ENCODE data around the gene PTOV1. TPM values are rescaled to one million over a fixed set of nuclear protein-coding genes. Genes with fewer than 3 reads are reported as not detected.

PTOV1 gene
- total and polyA plus RNA-seq, 4 donors, result 38.0 to 52.3 (median 41.3) TPM

DNA sequence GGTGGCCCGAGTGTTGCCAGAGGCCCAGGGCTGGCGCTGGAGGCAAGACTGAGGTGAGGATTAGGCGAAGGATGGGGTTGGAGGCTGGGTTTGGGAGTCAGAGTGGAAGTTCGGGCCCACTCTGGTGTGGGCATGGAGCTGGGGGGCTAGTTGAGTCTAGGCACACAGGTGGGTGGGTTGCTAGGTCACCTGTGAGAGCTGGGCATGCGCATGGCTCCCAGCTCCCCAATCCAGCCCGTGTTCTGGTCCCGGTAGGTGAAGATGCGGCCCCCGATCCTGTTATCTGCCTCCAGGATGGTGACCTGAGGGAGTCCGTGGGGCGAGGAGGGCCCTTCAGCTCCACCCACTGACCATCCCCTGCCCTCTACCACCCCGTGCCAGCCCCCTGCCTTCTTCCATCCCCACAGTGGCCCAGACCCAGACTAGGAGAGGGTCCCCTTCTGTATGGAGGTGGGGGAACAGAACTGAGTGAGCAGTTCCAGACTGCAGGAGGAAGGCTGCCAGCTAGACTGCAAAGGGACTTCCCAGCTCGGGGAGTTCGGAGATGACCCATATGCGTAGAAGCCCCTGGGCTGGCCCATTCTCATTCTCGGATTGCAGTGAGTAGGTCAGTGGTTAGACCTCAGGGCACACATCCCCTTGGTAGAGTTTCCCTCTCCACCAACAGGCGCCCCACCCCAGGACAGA is 44.1 kb downstream of the PTOV1 start (continued):
- no peak for TF ChIP-seq TAF1 (conservative IDR thresholded peaks at IDR 0.05)
- TF ChIP-seq, protein P1, sequence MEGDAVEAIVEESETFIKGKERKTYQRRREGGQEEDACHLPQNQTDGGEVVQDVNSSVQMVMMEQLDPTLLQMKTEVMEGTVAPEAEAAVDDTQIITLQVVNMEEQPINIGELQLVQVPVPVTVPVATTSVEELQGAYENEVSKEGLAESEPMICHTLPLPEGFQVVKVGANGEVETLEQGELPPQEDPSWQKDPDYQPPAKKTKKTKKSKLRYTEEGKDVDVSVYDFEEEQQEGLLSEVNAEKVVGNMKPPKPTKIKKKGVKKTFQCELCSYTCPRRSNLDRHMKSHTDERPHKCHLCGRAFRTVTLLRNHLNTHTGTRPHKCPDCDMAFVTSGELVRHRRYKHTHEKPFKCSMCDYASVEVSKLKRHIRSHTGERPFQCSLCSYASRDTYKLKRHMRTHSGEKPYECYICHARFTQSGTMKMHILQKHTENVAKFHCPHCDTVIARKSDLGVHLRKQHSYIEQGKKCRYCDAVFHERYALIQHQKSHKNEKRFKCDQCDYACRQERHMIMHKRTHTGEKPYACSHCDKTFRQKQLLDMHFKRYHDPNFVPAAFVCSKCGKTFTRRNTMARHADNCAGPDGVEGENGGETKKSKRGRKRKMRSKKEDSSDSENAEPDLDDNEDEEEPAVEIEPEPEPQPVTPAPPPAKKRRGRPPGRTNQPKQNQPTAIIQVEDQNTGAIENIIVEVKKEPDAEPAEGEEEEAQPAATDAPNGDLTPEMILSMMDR (IDR thresholded peaks at IDR 0.05; ENCODE audit: low read depth, low read length, missing input control), result no peak
- TF ChIP-seq, protein P2, sequence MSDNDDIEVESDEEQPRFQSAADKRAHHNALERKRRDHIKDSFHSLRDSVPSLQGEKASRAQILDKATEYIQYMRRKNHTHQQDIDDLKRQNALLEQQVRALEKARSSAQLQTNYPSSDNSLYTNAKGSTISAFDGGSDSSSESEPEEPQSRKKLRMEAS (IDR thresholded peaks at IDR 0.05), result no peak
- TF ChIP-seq GABPA (IDR thresholded peaks at IDR 0.05 in 1 of 2, conservative IDR thresholded peaks at IDR 0.05 in 1 of 2), result no peak
- TF ChIP-seq HNF4G (IDR thresholded peaks at IDR 0.05), result no peak

DNA sequence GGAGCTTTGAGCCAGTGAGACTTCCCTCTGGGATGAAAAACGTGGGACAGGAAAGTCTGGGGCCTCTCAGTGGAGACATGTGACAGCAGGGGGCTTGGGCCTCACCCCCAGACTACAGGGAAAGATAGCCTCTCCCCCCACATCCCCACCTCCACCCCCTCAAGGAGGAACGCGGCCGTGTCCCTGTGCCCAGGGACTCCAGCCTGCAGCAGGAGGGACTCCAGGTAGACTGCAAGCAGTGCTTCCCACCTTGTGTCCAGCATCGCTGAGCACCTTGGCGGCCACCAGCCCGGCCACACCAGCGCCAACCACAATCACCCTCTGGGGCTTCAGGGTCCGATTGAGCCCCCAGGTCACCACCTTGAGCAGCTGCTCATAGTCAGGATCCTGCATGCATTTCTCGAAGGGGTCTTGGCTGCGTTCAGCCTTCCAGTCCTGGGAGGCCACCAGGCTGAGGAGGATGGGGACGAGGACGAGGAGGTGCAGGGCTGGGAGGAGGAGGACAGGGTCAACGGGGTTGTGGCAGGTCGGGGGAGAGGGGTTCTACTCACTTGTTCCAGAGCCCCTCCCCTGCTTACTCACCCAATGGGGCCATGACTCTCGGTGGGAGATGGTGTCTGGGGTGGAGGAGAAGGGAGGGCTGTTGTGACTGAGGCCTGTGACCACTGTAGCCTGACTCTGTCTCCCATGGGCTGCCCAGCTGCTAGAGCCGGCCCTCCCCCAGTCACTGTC is 44.8 kb downstream of the PTOV1 start:
- TF ChIP-seq RXRA (IDR thresholded peaks at IDR 0.05) (no peak), JUND (IDR thresholded peaks at IDR 0.05) (no peak), HNF4G (IDR thresholded peaks at IDR 0.05) (no peak), TAF1 (conservative IDR thresholded peaks at IDR 0.05) (no peak), FOXA1 (IDR thresholded peaks at IDR 0.05) (no peak), GABPA (IDR thresholded peaks at IDR 0.05 in 1 of 2, conservative IDR thresholded peaks at IDR 0.05 in 1 of 2) (no peak)
- TF ChIP-seq, protein P2 (IDR thresholded peaks at IDR 0.05), result no peak
- TF ChIP-seq, protein P3, sequence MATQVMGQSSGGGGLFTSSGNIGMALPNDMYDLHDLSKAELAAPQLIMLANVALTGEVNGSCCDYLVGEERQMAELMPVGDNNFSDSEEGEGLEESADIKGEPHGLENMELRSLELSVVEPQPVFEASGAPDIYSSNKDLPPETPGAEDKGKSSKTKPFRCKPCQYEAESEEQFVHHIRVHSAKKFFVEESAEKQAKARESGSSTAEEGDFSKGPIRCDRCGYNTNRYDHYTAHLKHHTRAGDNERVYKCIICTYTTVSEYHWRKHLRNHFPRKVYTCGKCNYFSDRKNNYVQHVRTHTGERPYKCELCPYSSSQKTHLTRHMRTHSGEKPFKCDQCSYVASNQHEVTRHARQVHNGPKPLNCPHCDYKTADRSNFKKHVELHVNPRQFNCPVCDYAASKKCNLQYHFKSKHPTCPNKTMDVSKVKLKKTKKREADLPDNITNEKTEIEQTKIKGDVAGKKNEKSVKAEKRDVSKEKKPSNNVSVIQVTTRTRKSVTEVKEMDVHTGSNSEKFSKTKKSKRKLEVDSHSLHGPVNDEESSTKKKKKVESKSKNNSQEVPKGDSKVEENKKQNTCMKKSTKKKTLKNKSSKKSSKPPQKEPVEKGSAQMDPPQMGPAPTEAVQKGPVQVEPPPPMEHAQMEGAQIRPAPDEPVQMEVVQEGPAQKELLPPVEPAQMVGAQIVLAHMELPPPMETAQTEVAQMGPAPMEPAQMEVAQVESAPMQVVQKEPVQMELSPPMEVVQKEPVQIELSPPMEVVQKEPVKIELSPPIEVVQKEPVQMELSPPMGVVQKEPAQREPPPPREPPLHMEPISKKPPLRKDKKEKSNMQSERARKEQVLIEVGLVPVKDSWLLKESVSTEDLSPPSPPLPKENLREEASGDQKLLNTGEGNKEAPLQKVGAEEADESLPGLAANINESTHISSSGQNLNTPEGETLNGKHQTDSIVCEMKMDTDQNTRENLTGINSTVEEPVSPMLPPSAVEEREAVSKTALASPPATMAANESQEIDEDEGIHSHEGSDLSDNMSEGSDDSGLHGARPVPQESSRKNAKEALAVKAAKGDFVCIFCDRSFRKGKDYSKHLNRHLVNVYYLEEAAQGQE (IDR thresholded peaks at IDR 0.05), result no peak
- Histone ChIP-seq H3K27ac (ENCODE audit: low read depth in 1 of 2, low read length in 2 of 2) (no peak overlapping the region), H3K9me3 (ENCODE audit: control insufficient read depth in 4 of 4, low read length in 3 of 4) (no peaks in the 10 kb centered on the region), H3K27me3 (ENCODE audit: control insufficient read depth in 4 of 4, insufficient read depth in 4 of 4, low read length in 3 of 4) (no peaks in the 10 kb centered on the region), H3K4me1 (ENCODE audit: control insufficient read depth in 4 of 4, insufficient read depth in 4 of 4, low read length in 3 of 4) (peaks cover 0 to 6% (median 3%) of the 10 kb centered on the region in 4 donors), H3K4me3 (ENCODE audit: low read depth in 1 of 3, low read length in 3 of 3) (no peak overlapping the region), H3K36me3 (ENCODE audit: control insufficient read depth in 4 of 4, insufficient read depth in 3 of 4, low read depth in 1 of 4, low read length in 3 of 4) (no peaks in the 10 kb centered on the region), H3K9ac (ENCODE audit: low read depth in 1 of 2, low read length in 2 of 2) (no peak overlapping the region)
- no peak for DNase-seq (ENCODE audit: low spot score)
- 83% methylated on average over 17 of the region's 17 CpGs for WGBS

DNA sequence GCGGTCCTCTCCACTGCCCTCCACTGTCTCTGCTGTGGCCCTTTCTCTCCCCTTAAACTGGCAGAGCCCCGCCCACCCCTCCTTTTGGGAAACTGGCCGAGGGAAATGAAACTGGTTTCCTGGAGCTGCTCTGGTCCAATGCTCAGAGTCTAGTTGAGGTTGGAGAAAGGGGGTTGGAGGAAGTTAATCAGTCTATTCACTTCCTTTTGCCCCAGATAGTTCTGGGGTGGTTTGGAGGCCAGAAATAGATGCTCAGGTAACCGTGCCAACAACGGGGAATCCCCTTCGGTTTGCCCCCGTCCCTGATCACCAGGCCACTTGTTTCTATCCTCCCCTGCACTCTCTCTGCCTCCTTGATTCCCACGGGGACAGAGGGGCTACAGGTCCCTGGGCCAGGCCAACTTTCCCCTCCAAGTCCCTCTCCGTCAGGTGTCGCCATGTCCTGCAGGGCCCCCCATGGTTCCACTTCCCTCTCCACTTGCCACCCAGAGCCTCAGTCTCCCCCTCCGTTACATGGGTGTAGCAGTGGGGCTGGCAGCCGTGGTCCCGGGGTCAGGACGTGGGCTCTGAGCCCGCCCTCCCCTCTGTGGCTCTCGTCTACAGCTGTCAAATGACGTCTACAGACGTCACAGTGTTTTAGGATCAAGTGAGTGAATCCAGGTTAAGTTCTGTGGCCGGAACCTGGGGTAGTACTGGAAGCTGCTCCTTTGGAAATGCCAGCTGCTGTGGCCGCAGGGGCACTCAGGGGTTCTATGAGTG is 46.1 kb downstream of the PTOV1 start, which contains the start of gene IL4I1:
IL4I1 (minus strand) TSS at position 25 of the 759 bp plus-strand sequence. CDS start 727 bp downstream, outside the sequence.
- Histone ChIP-seq H3K4me1 (ENCODE audit: control insufficient read depth in 4 of 4, insufficient read depth in 4 of 4, low read length in 3 of 4) (peaks cover 0 to 6% (median 3%) of the 10 kb centered on the region in 4 donors), H3K9ac (ENCODE audit: low read depth in 1 of 2, low read length in 2 of 2) (no peak within 1 kb of the TSS), H3K27me3 (ENCODE audit: control insufficient read depth in 4 of 4, insufficient read depth in 4 of 4, low read length in 3 of 4) (no peaks in the 10 kb centered on the region), H3K27ac (ENCODE audit: low read depth in 1 of 2, low read length in 2 of 2) (peak within 1 kb of the TSS; percentile 10 to 42), H3K9me3 (ENCODE audit: control insufficient read depth in 4 of 4, low read length in 3 of 4) (no peaks in the 10 kb centered on the region), H3K4me3 (ENCODE audit: low read depth in 1 of 3, low read length in 3 of 3) (no peak within 1 kb of the TSS), H3K36me3 (ENCODE audit: control insufficient read depth in 4 of 4, insufficient read depth in 3 of 4, low read depth in 1 of 4, low read length in 3 of 4) (no peaks in the 10 kb centered on the region)
- no peak for TF ChIP-seq NR2F2 (IDR thresholded peaks at IDR 0.05)
- TF ChIP-seq, protein P3 (IDR thresholded peaks at IDR 0.05), result peak; percentile 15
- DNase-seq (ENCODE audit: low spot score), result no peak
- 53% methylated on average over 20 of the region's 20 CpGs for WGBS
